GM06990 (cell line): Measurements from ENCODE around the gene CFAP210.
"Not testable (repeated sequence)": the region's sequence is repeated elsewhere in the genome, so short reads cannot be mapped to it uniquely, and the experiment has no call there.

Source experiments
- DNase-seq: peaks from one replicate; pipeline ENCODE4 v3.0.0-alpha.2; 2011; ENCODE audit not compliant: insufficient read length; ENCODE audit errors: extremely low read depth
- H3K27me3 ChIP-seq: replicated peaks from 2 replicates; pipeline ENCODE4 v1.6.0; 2011; ENCODE audit warnings: low read length; ENCODE audit not compliant: control insufficient read depth, insufficient read depth
- H3K36me3 ChIP-seq: 2 replicates; pipeline ENCODE4 v1.5.1; 2011; ENCODE audit warnings: low read length; ENCODE audit not compliant: control insufficient read depth, insufficient read depth
- H3K4me3 ChIP-seq: replicated peaks from 2 replicates; pipeline ENCODE4 v1.5.1; 2011; ENCODE audit warnings: low read depth, mild to moderate bottlenecking, control low read depth, low read length
- CTCF ChIP-seq: IDR thresholded peaks from 2 replicates; pipeline ENCODE4 v1.5.1; 2011; ENCODE audit warnings: low read length, control low read depth, mild to moderate bottlenecking, inconsistent platforms; ENCODE audit not compliant: insufficient read depth, poor library complexity, severe bottlenecking

Gene CFAP210

DNA sequence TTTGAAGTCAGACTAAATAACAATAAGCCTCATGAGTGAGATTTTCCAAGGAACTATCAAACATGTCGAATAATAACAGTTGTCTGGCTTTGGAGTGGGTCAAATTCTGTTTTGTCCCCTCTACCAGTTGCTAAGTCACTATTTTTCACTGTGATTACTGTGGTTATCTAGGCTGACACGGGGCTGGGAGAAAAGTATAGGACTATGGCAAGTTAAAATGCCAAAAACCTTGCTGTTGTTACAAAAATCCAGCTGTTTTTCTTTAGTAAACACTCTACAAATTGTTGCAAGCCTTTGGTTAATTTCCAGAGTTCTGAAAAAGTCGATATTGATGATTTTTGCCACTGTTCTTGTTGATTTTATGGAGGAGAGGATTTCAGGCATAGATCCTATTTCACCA lies 1.5 kb downstream of the CFAP210 start:
- DNase-seq = no peak
- no peak for TF ChIP-seq CTCF
- Histone ChIP-seq H3K4me3 (no peak overlapping the region), H3K27me3 (no peaks in the 10 kb centered on the region), H3K36me3 (no peaks in the 10 kb centered on the region)

DNA sequence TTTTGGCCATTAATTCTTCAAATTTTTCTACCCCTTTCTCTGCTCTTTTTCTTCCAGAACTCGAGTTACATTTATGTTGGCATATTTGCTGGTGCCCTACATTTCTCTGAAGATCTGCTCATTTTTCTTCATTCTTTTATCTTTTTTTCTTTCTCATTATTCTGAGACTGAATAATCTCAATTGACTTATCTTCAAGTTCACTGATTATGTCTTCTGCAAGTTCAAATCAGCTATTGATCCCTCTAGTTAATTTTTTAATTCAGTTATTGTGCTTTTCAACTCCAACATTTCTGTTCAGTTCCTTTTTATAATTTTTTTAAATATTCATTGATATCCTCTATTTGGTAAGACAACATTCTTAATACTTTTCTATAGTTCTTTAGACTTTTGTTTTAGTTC lies 3.2 kb downstream of the CFAP210 start:
- H3K27me3 ChIP-seq = no peaks in the 10 kb centered on the region
- H3K36me3 ChIP-seq = no peaks in the 10 kb centered on the region
- no peak overlapping the region for H3K4me3 ChIP-seq
- DNase-seq = no peak
- no peak for TF ChIP-seq CTCF

DNA sequence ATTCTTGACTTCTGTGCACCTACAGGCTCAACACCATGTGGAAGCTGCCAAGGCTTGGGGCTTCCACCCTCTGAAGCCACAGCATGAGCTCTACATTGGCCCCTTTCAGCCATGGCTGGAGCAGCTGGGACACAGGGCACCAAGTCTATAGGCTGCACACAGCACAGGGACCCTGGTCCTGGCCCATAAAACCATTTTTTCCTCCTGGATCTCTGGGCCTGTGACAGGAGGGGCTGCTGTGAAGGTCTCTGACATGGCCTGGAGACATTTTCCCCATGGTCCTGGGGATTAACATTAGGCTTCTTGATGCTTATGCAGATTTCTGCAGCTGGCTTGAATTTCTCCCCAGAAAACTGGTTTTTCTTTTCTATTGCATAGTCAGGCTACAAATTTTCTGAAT lies 6.3 kb downstream of the CFAP210 start:
- not testable (repeated sequence) for H3K4me3 ChIP-seq, H3K27me3 ChIP-seq, DNase-seq, H3K36me3 ChIP-seq

DNA sequence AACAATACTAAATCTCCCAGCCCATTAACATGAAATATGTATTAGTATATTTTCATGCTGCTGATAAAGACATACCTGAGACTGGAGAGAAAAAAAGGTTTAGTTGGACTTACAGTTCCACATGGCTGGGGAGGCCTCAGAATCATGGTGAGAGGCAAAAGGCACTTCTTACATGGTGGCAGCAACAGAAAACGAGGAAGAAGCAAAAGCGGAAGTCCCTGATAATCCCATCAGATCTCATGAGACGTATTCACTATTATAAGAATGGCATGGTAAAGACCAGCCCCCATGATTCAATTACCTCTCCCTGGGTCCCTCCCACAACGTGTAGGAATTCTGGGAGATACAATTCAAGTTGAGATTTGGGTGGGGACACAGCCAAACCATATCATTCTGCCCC lies 7.4 kb downstream of the CFAP210 start:
- H3K4me3 ChIP-seq, H3K36me3 ChIP-seq, DNase-seq, H3K27me3 ChIP-seq: not testable (repeated sequence)

DNA sequence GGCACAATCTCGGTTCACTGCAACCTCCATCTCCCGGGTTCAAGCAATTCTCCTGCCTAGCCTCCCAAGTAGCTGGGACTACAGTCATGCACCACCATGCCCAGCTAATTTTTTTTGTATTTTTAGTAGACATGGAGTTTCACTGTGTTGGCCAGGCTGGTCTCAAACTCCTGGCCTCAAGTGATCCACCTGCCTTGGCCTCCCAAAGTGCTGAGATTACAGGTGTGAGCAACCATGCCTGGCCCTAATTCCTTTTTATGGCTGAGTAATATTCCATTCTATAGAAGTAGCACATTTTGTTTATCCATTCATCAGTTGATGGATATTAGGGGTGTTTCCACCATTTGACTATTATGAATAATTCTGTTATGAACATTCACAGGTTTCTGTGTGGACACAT lies 9.5 kb downstream of the CFAP210 start:
- DNase-seq, H3K36me3 ChIP-seq, H3K27me3 ChIP-seq, H3K4me3 ChIP-seq: not testable (repeated sequence)

- TF ChIP-seq CTCF = no peak
- no peak overlapping the region for H3K4me3 ChIP-seq
- H3K36me3 ChIP-seq = no peaks in the 10 kb centered on the region
- DNase-seq = no peak
- H3K27me3 ChIP-seq = no peaks in the 10 kb centered on the region
These were observed 10.1 kb downstream of the CFAP210 start for GRCh38 chr2:169684135-169684565.

GRCh38 chr2:169683425-169684134 lies 10.6 kb downstream of the CFAP210 start:
- DNase-seq = no peak
- no peaks in the 10 kb centered on the region for H3K36me3 ChIP-seq
- no peak for TF ChIP-seq CTCF
- no peaks in the 10 kb centered on the region for H3K27me3 ChIP-seq
- no peak overlapping the region for H3K4me3 ChIP-seq
